Endothelial cell (in vitro differentiated cells): ENCODE results near the gene RNU1-3. TPM values are rescaled to one million over a fixed set of nuclear protein-coding genes. Genes with fewer than 3 reads are reported as not detected.
"Not testable (repeated sequence)": the region's sequence is repeated elsewhere in the genome, so short reads cannot be mapped to it uniquely, and the experiment has no call there.

Experiments
- DNase-seq: peaks from one replicate; pipeline ENCODE4 v3.0.0; 2021; ENCODE audit warnings: low spot score
- H3K27ac Mint-ChIP-seq: one replicate; pipeline ENCODE4 v1.8.0; 2021; ENCODE audit warnings: mixed read lengths, inconsistent platforms; ENCODE audit not compliant: unreplicated experiment
- H3K27me3 Mint-ChIP-seq: one replicate; pipeline ENCODE4 v1.8.0; 2021; ENCODE audit warnings: mild to moderate bottlenecking, moderate library complexity, mixed read lengths, inconsistent platforms; ENCODE audit not compliant: unreplicated experiment
- H3K36me3 Mint-ChIP-seq: one replicate; pipeline ENCODE4 v1.8.0; 2021; ENCODE audit warnings: mild to moderate bottlenecking, low read depth, mixed read lengths, inconsistent platforms; ENCODE audit not compliant: unreplicated experiment
- H3K4me1 Mint-ChIP-seq: one replicate; pipeline ENCODE4 v1.8.0; 2021; ENCODE audit warnings: mild to moderate bottlenecking, mixed read lengths, inconsistent platforms; ENCODE audit not compliant: unreplicated experiment
- H3K4me3 Mint-ChIP-seq: one replicate; pipeline ENCODE4 v1.8.0; 2021; ENCODE audit warnings: mild to moderate bottlenecking, mixed read lengths, inconsistent platforms; ENCODE audit not compliant: unreplicated experiment
- H3K9me3 Mint-ChIP-seq: one replicate; pipeline ENCODE4 v1.8.0; 2021; ENCODE audit warnings: mixed read lengths, inconsistent platforms; ENCODE audit not compliant: unreplicated experiment
- total RNA-seq: library from RNA; stranded (reverse); fragmentation: NEBNext Ultra II Directional; extraction: Animal tissue kit (Norgen Biotek cat#: 25700); gene quantifications from one replicate; pipeline ENCODE4 v1.2.1, GENCODE V29; 2021; ENCODE audit not compliant: unreplicated experiment

Gene RNU1-3
- total RNA-seq, 1 donor from 2014 or later: 3,428 TPM

DNA sequence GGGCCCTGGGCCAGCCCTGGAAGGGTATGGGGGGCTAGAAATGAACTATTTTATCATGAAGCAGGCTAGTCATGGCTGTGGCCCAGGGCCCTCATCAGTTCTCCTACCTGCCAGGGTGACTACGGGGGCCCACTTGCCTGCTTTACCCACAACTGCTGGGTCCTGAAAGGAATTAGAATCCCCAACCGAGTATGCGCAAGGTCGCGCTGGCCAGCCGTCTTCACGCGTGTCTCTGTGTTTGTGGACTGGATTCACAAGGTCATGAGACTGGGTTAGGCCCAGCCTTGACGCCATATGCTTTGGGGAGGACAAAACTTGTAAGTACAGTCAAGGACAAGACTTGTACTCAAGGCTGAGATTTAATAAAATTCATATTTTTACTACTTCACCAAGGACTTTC is 16.8 kb downstream of the RNU1-3 start:
- not testable (repeated sequence) for H3K27me3 Mint-ChIP-seq, H3K36me3 Mint-ChIP-seq, H3K4me1 Mint-ChIP-seq, H3K9me3 Mint-ChIP-seq, H3K4me3 Mint-ChIP-seq, H3K27ac Mint-ChIP-seq
- peak; percentile 3 for DNase-seq

DNA sequence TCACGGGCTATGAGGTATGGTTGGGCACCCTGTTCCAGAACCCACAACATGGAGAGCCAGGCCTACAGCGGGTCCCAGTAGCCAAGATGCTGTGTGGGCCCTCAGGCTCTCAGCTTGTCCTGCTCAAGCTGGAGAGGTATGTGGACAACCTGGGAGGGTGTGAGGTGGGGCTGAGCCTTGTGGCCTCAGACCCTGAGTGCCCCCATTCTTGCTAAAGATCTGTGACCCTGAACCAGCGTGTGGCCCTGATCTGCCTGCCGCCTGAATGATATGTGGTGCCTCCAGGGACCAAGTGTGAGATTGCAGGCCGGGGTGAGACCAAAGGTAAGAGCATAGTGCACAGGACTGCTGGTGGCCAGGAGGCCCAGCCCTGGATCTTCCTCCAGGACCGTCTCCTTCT is 17.4 kb downstream of the RNU1-3 start:
- H3K4me3 Mint-ChIP-seq, H3K36me3 Mint-ChIP-seq: not testable (repeated sequence)

DNA sequence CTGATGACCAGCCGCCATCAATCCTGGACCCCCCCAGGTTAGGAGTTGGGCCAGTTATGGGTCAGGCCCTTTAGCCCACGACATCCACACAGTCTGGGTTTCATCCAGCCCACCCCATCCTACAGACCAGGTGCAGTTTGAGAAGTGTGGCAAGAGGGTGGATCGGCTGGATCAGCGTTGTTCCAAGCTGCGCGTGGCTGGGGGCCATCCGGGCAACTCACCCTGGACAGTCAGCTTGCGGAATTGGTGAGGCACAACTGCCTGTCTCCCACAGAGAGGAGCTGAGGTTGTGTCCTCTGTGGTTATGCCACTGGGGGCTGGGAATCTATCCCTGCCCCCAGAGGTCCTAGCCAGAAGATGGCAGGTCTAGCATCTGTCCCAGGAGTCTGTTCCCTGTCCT is 18.0 kb downstream of the RNU1-3 start:
- H3K27me3 Mint-ChIP-seq, H3K4me3 Mint-ChIP-seq, H3K9me3 Mint-ChIP-seq, H3K27ac Mint-ChIP-seq, H3K4me1 Mint-ChIP-seq, H3K36me3 Mint-ChIP-seq, DNase-seq: not testable (repeated sequence)

More for the DNA sequence above, 17.4 kb downstream of the RNU1-3 start:
- H3K27me3 Mint-ChIP-seq, H3K4me1 Mint-ChIP-seq, H3K9me3 Mint-ChIP-seq, H3K27ac Mint-ChIP-seq: not testable (repeated sequence)
- DNase-seq: peak; percentile 4

DNA sequence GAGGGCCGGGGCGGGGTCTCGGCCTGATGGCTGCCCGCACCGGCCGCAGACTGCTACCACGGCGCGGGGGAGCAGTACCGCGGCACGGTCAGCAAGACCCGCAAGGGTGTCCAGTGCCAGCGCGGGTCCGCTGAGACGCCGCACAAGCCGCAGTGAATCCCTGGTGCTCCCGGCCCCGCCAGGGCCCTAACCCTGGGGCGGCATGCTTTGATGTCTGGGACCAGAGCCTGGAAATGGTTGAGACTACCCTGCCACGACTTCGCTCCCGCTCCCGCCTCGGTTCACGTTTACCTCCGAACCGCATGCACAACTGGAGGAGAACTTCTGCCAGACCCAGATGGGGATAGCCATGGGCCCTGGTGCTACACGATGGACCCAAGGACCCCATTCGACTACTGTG is 18.5 kb downstream of the RNU1-3 start:
- not testable (repeated sequence) for H3K4me1 Mint-ChIP-seq, H3K36me3 Mint-ChIP-seq, H3K4me3 Mint-ChIP-seq, H3K27me3 Mint-ChIP-seq, H3K27ac Mint-ChIP-seq, DNase-seq, H3K9me3 Mint-ChIP-seq

DNA sequence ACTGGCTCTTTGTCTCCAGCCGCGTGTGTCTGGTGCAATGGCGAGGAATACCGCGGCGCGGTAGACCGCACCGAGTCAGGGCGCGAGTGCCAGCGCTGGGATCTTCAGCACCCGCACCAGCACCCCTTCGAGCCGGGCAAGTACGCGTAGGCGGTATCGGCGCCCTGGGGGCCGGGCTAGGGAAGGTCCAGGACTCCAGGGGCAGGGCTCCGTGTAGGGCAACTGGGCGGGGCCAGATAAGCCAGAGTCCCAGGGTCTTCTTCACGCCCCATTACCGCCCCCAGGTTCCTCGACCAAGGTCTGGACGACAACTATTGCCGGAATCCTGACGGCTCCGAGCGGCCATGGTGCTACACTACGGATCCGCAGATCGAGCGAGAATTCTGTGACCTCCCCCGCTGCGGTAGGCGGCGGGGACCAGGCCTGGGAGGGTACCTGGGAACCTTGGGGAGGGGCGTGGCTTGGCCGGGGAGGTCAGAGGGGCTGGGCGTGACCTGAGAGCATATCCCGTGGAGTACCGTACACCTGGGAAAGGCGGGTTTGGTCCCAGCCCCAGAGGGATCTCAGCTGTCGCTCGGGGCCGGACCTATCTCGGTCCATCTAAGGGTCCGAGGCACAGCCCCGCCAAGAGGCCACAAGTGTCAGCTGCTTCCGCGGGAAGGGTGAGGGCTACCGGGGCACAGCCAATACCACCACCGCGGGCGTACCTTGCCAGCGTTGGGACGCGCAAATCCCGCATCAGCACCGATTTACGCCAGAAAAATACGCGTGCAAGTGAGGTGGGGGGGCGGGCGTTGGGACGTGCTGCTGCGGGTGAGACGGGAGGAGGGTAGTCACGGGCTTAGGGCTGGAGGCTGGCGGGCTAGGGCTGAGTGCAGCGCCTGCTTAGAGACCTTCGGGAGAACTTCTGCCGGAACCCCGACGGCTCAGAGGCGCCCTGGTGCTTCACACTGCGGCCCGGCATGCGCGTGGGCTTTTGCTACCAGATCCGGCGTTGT is 19.3 kb downstream of the RNU1-3 start:
- not testable (repeated sequence) for H3K36me3 Mint-ChIP-seq, H3K4me1 Mint-ChIP-seq, H3K9me3 Mint-ChIP-seq, H3K4me3 Mint-ChIP-seq, H3K27ac Mint-ChIP-seq, H3K27me3 Mint-ChIP-seq
- DNase-seq: peak; percentile 19

DNA sequence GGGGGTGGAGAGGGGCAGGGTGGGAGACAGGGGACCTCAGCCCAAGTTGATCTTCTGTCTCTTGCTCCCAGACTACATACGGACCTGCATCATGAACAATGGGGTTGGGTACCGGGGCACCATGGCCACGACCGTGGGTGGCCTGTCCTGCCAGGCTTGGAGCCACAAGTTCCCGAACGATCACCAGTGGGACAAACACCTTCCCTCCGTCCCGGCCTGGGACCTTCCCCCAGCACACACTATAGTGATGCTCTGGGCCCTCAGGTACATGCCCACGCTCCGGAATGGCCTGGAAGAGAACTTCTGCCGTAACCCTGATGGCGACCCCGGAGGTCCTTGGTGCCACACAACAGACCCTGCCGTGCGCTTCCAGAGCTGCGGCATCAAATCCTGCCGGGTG is 20.0 kb downstream of the RNU1-3 start:
- not testable (repeated sequence) for H3K27ac Mint-ChIP-seq, H3K4me3 Mint-ChIP-seq, H3K4me1 Mint-ChIP-seq, H3K9me3 Mint-ChIP-seq, H3K27me3 Mint-ChIP-seq, DNase-seq, H3K36me3 Mint-ChIP-seq

DNA sequence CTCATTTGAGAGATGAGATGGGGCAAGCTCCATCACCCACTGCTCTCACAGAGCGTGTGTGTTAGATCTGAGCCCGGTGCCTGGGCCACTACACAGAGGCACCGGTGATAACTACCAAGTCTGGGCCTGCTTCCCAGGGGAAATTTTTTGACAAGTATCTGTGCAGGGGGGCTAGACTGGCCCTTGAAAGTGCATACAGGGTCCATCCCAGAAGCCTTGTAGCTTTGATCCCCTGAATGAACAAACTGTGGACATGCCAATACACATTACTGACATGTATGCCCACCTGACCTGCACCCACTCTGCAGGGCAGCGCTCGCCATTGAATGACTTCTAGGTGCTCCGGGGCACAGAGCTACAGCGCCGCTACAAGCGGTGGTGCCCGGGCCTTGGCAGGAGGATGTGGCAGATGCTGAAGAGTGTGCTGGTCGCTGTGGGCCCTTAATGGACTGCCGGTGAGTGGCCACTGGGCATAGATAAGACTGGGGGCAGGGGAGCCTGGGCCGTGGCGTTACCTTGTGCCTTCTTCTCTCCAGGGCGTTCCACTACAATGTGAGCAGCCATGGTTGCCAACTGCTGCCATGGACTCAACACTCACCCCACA is 20.6 kb downstream of the RNU1-3 start:
- H3K27me3 Mint-ChIP-seq, H3K9me3 Mint-ChIP-seq, H3K4me1 Mint-ChIP-seq, H3K36me3 Mint-ChIP-seq, H3K4me3 Mint-ChIP-seq, H3K27ac Mint-ChIP-seq: not testable (repeated sequence)
- DNase-seq: peak; percentile 5

DNA sequence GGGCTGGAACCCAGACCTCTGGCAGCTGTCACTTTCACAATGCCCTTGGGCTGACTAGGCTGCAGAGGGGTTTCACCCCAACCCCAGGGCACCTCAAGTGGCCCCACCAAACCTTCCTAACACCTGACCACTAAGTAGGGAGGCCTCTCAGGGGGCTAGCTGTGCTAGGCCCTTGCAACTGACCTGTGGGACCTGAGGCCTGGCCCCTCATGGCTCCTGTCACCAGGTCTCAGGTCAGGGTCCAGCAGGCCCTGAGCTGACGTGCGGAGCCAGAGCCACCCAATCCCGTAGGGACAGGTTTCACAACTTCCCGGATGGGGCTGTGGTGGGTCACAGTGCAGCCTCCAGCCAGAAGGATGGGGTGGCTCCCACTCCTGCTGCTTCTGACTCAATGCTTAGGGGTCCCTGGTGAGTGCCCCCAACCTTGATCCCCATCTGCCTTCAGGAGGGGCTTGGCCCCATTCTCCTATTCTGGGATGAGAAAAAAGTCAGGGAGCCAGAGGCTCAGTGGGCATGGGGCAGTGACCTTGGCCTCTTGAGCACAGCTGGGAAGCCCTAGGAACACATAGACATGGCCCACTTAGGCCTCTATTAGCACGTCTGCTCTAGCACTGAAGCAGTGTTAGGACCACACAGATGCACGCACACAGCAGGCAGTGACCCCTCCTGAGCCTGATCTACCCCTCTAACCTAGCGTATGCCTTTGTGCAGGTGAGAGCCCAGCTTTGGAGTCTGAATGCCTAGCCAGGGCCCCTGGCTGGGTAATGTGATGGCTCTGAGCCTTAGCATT is 21.3 kb downstream of the RNU1-3 start:
- not testable (repeated sequence) for H3K9me3 Mint-ChIP-seq, H3K4me3 Mint-ChIP-seq, H3K27me3 Mint-ChIP-seq, H3K4me1 Mint-ChIP-seq, H3K36me3 Mint-ChIP-seq, H3K27ac Mint-ChIP-seq
- peak; percentile 17 for DNase-seq
